Measurements from ENCODE around the gene FBXL20. TPM values are rescaled to one million over a fixed set of nuclear protein-coding genes. Genes with fewer than 3 reads are reported as not detected.
"Not testable (repeated sequence)": the region's sequence is repeated elsewhere in the genome, so short reads cannot be mapped to it uniquely, and the experiment has no call there.

The FBXL20 gene
- total RNA-seq, 1 experiment from 2014 or later: 71.5 TPM

DNA sequence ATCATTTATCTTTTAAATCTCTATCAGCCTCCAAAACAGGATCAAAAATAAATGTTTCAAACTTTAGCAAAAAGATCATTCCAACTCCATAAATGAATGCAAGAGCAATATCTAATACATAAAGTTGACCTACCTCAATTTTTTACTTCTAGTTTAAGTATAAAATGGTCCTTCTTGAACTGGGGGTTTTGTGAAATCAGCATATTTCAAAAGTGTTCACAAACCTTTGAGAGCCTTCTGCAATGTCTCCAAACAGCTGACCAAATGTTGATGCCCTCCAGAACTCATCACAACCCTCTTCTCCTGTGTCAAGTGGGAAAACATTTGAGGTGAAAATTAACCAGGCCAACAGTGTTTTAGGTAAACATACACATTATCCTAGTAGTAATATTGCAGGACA, 41.9 kb upstream of the FBXL20 start:
- Mint-ChIP-seq H3K27me3 (ENCODE audit: unreplicated experiment) (no peaks in the 10 kb centered on the region), H3K27ac (ENCODE audit: unreplicated experiment) (no peak overlapping the region), H3K9me3 (ENCODE audit: low read depth, unreplicated experiment) (no peaks in the 10 kb centered on the region), H3K4me3 (ENCODE audit: low read depth, unreplicated experiment) (no peak overlapping the region), H3K4me1 (ENCODE audit: low read depth, unreplicated experiment) (peaks cover 7% of the 10 kb centered on the region), H3K36me3 (ENCODE audit: insufficient read depth, unreplicated experiment) (peaks cover 100% of the 10 kb centered on the region)
- intact Hi-C loops (cut with micrococcal nuclease; ENCODE audit: unreplicated experiment): no loop called here
- BruUV-seq (replicated peaks): no TSS peak
- DNase-seq: no peak
- TF ChIP-seq, protein P1, sequence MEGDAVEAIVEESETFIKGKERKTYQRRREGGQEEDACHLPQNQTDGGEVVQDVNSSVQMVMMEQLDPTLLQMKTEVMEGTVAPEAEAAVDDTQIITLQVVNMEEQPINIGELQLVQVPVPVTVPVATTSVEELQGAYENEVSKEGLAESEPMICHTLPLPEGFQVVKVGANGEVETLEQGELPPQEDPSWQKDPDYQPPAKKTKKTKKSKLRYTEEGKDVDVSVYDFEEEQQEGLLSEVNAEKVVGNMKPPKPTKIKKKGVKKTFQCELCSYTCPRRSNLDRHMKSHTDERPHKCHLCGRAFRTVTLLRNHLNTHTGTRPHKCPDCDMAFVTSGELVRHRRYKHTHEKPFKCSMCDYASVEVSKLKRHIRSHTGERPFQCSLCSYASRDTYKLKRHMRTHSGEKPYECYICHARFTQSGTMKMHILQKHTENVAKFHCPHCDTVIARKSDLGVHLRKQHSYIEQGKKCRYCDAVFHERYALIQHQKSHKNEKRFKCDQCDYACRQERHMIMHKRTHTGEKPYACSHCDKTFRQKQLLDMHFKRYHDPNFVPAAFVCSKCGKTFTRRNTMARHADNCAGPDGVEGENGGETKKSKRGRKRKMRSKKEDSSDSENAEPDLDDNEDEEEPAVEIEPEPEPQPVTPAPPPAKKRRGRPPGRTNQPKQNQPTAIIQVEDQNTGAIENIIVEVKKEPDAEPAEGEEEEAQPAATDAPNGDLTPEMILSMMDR (IDR thresholded peaks at IDR 0.05; ENCODE audit: unreplicated experiment): no peak
- CTCF ChIA-PET: interaction anchor here (0.6 to 2.3 kb wide), 4 partner anchors 18 to 1656 kb away, joined by 3 to 16 read pairs (median 4); partner anchors contain the start of gene CDK12

DNA sequence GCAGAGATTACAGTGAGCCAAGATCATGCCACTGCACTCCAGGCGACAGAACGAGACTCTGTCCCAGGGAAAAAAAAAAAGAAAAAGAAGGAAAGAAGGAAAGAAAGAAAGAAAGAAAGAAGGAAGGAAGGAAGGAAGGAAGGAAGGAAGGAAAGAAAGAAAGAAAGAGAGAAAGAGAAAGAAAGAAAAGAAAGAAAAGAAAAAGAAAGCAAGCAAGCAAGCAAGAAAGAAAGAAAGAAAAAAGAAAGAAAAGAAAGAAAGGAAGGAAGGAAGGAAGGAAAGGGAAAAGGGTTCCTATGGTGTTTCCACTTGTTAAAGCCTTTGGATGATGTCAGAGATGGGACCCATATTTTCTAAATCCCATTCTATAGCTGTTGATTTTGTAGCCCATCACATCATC, 38.4 kb upstream of the FBXL20 start:
- DNase-seq; BruUV-seq (replicated peaks); intact Hi-C loops (cut with micrococcal nuclease; ENCODE audit: unreplicated experiment); H3K27me3 Mint-ChIP-seq (ENCODE audit: unreplicated experiment); H3K4me3 Mint-ChIP-seq (ENCODE audit: low read depth, unreplicated experiment); H3K4me1 Mint-ChIP-seq (ENCODE audit: low read depth, unreplicated experiment); H3K9me3 Mint-ChIP-seq (ENCODE audit: low read depth, unreplicated experiment); H3K27ac Mint-ChIP-seq (ENCODE audit: unreplicated experiment): not testable (repeated sequence)
- H3K36me3 Mint-ChIP-seq (ENCODE audit: insufficient read depth, unreplicated experiment): peaks cover 100% of the 10 kb centered on the region
- CTCF ChIA-PET: interaction anchor here (0.7 to 0.9 kb wide), 3 partner anchors 8 to 685 kb away, joined by 3 to 4 read pairs (median 3); partner anchors contain the start of gene CDK12

DNA sequence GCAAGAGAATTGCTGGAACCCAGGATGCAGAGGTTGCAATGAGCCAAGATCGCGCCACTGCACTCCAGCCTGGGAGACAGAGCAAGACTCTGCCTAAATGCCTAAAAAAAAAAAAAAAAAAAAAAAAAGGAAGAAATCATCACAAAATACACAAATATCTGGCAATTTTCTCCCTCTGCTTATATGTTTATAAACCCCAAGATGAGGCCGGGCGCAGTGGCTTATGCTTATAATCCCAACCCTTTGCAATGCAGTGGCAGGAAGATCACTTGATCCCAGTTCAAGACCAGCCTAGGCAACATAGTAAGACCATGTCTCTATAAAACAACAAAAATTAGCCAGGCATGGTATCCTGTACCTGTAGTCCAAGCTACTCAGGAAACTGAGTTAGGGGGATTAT, 28.2 kb upstream of the FBXL20 start:
- CTCF ChIA-PET: interaction anchor here (0.6 to 0.7 kb wide), 6 partner anchors 11 to 1104 kb away, joined by 3 to 8 read pairs (median 4); partner anchors contain the start of gene MED1
- no peak for DNase-seq
- Mint-ChIP-seq H3K27ac (ENCODE audit: unreplicated experiment) (no peak overlapping the region), H3K9me3 (ENCODE audit: low read depth, unreplicated experiment) (no peaks in the 10 kb centered on the region), H3K4me1 (ENCODE audit: low read depth, unreplicated experiment) (no peaks in the 10 kb centered on the region), H3K36me3 (ENCODE audit: insufficient read depth, unreplicated experiment) (peaks cover 97% of the 10 kb centered on the region), H3K27me3 (ENCODE audit: unreplicated experiment) (no peaks in the 10 kb centered on the region), H3K4me3 (ENCODE audit: low read depth, unreplicated experiment) (no peak overlapping the region)
- no TSS peak for BruUV-seq (replicated peaks)
- intact Hi-C loops (cut with micrococcal nuclease; ENCODE audit: unreplicated experiment): no loop called here
- TF ChIP-seq, protein P1 (IDR thresholded peaks at IDR 0.05; ENCODE audit: unreplicated experiment): no peak

DNA sequence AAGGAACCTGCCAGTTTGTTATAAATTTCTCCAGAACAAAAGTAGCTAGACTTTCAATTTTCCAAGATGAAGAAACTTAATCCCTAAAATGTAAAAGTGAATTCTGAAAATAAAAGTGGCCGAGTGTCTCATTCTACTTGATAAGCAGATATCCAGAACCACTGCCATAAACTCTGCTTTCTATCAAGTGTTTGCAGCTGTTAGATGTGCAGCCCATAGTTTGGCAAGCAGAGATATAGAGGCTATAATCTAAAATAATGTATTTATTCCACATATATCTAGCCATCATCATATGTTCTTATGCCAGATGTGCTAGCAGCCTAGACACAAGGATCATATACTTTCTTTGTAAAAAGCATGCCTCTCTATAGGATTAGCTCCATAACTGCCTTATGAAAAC, 14.7 kb upstream of the FBXL20 start:
- CTCF ChIA-PET: interaction anchor here (0.5 to 1.1 kb wide), 3 partner anchors 10 to 59 kb away, joined by 3 to 7 read pairs (median 5); no protein-coding TSS in a partner anchor
- Mint-ChIP-seq H3K4me3 (ENCODE audit: low read depth, unreplicated experiment) (no peak overlapping the region), H3K27me3 (ENCODE audit: unreplicated experiment) (no peaks in the 10 kb centered on the region), H3K27ac (ENCODE audit: unreplicated experiment) (no peak overlapping the region), H3K9me3 (ENCODE audit: low read depth, unreplicated experiment) (no peaks in the 10 kb centered on the region), H3K36me3 (ENCODE audit: insufficient read depth, unreplicated experiment) (peaks cover 100% of the 10 kb centered on the region), H3K4me1 (ENCODE audit: low read depth, unreplicated experiment) (no peaks in the 10 kb centered on the region)
- TF ChIP-seq, protein P1 (IDR thresholded peaks at IDR 0.05; ENCODE audit: unreplicated experiment): no peak
- no TSS peak for BruUV-seq (replicated peaks)
- intact Hi-C loops (cut with micrococcal nuclease; ENCODE audit: unreplicated experiment): no loop called here
- DNase-seq: no peak

DNA sequence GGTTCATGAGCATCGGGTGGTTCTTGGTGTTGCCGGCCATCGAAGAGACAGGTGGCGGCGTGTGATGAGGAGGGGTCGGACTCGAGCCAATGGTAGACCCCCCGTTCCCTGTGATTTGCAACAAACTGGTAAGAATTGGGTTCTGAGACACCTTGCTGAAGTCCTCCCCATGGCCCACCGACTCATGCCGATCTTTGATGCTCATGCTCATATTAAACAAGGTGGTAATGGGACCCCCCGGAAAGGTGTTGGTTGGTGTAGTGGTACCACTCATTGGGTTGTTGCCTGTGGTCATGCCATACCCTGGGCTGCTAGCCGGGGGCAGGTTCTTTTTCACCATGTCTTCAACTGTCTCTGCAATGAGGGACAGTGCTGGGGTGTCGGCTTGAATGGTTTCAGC, 8.9 kb upstream of the FBXL20 start:
- H3K36me3 Mint-ChIP-seq (ENCODE audit: insufficient read depth, unreplicated experiment): peaks cover 94% of the 10 kb centered on the region
- no peak overlapping the region for H3K4me3 Mint-ChIP-seq (ENCODE audit: low read depth, unreplicated experiment)
- no peak for DNase-seq
- no peaks in the 10 kb centered on the region for H3K9me3 Mint-ChIP-seq (ENCODE audit: low read depth, unreplicated experiment)
- H3K27me3 Mint-ChIP-seq (ENCODE audit: unreplicated experiment): no peaks in the 10 kb centered on the region
- BruUV-seq (replicated peaks): no TSS peak
- intact Hi-C loops (cut with micrococcal nuclease; ENCODE audit: unreplicated experiment): no loop called here
- CTCF ChIA-PET: interaction anchor here (1.1 to 1.5 kb wide), 2 partner anchors 9 to 166 kb away, joined by 3 to 5 read pairs; partner anchors contain the start of gene FBXL20
- TF ChIP-seq, protein P1 (IDR thresholded peaks at IDR 0.05; ENCODE audit: unreplicated experiment): no peak
- H3K4me1 Mint-ChIP-seq (ENCODE audit: low read depth, unreplicated experiment): peaks cover 5% of the 10 kb centered on the region
- no peak overlapping the region for H3K27ac Mint-ChIP-seq (ENCODE audit: unreplicated experiment)

Data from Calu3 (cell line).